Mammary epithelial cell (primary cell): ENCODE measurements around the gene IL12A.

ENCODE experiments used
- CTCF ChIP-seq, 2 donors: IDR thresholded peaks in 1 of 2; conservative IDR thresholded peaks in 1 of 2; 2 replicates each; pipeline ENCODE4 v1.5.1; 2011 to 2012; ENCODE audit warnings: inconsistent platforms in 2 of 2, low read length in 2 of 2, mild to moderate bottlenecking in 2 of 2, control low read depth in 1 of 2, low read depth in 1 of 2; ENCODE audit not compliant: insufficient read depth in 1 of 2; ENCODE audit errors: extremely low read depth in 1 of 2
- EZH2 ChIP-seq: IDR thresholded peaks from 2 replicates; pipeline ENCODE4 v1.6.1; 2012; ENCODE audit warnings: low read length, inconsistent platforms, borderline replicate concordance

DNA sequence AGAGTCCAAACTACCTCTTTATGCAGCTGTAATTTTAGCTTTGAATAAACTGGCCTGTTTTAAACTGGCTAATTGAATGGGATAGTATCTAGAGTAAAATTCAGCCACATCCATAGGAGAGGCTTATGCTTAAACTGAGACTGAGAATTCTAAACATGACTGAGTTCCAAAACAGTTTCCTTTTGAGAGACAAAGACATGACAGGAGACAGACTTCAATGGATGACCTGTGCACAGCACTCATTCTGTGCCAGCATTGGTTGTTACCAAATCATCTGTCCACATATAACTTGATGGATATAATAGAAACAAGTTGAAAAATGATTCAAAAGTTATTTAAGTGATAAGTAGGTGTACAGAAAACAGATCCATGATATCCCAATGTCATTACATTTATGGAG, 20.9 kb downstream of the IL12A start:
- TF ChIP-seq CTCF (conservative IDR thresholded peaks at IDR 0.05 in 1 of 2, IDR thresholded peaks at IDR 0.05 in 1 of 2; ENCODE audit: extremely low read depth in 1 of 2, insufficient read depth in 1 of 2, low read depth in 1 of 2, low read length in 2 of 2) (no peak), EZH2 (no peak)
